GM21737 (cell line): ENCODE measurements around the gene MEGF11.

Experiments used
- ATAC-seq: cut with Tn5 transposase; IDR thresholded peaks from one replicate; pipeline ENCODE4 v1.9.1; 2021; ENCODE audit warnings: mild to moderate bottlenecking, moderate library complexity; ENCODE audit not compliant: unreplicated experiment

MEGF11 gene

DNA sequence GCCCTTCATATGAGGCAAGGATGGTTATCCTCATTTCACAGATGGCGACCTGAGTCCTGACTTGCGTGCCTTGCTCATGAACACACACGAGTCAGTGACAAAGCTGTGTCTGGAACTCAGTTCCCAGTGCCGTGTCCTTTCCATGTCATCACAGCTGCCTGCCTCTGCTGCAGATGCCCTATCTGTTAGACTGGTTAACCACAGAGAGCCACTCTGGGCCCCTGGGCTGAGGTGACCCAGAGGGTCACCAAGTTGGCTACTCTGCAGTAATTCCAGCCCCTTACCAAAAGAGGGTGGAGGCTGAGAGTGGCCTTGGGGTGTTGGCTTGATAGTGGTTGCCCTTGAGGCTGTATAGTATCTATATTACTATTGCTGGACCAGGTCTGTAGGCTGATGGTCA is 343.2 kb downstream of the MEGF11 start:
- ATAC-seq = no peak

- no peak for ATAC-seq
These were observed 343.7 kb downstream of the MEGF11 start for GRCh38 chr15:65909831-65910230.

DNA sequence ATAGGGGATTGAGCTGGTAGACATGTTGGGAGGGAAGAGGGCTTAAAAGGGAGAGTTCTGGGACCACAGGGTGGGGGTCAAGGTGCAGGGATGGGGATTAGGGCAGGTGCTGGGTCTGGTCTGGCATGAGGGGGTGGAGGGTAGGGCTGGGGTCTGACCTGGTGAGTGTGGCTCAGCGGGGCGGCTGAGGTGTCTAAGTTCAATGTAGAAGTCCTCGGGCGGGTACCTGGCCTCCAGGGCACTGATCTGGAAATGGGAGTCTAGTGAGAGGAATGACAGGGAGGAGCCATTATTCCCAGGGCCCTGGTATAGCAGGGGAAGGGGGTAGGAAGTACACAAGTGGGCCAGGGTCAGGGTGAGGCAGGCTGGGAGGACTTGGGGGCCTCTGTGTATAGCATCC is 344.7 kb downstream of the MEGF11 start:
- ATAC-seq = no peak

- no peak for ATAC-seq
These were observed 345.9 kb downstream of the MEGF11 start for GRCh38 chr15:65907661-65908060.

GRCh38 chr15:65906396-65906795 is 347.2 kb downstream of the MEGF11 start:
- ATAC-seq = no peak

- no peak for ATAC-seq
These were observed 349.2 kb downstream of the MEGF11 start for GRCh38 chr15:65904301-65904700.

DNA sequence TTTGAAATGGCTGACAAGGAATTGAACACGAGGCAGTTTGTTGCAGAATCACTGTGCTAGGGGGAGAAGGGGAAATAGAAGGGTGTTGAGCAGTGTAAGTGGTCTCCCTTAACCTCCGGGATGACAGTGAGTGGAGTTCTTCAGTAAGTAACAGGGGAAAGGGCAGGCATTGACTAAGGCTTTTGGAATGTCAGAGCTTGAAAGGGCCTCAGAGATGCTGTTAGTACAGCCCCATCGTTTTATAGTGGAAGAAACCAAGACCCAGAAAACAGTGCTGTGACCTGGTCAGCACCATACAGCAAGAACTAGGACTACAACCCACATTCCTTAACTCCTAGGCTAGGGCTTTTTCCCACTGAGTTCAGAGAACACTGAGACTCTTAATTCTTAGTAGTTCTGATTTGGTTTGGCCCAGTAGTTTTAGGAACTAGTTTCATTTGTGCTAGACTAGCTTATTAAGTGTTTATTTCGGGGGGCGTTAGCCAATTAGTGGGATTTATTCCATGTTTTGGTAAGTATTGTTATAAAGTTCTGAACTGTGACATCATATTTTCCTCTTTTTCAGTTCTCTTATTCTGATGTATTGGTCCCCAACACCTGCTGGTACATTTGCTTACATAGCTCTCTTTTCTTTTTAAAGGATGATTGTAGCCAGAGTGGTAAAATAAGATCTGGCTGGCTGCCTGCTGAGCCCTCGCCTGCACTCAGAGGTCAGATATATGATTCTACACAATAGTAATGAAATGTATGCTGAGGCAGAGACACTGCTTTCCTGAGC is 350.1 kb downstream of the MEGF11 start:
- no peak for ATAC-seq

- peak; percentile 73 for ATAC-seq
These were observed 351.2 kb downstream of the MEGF11 start for GRCh38 chr15:65902373-65902772.

DNA sequence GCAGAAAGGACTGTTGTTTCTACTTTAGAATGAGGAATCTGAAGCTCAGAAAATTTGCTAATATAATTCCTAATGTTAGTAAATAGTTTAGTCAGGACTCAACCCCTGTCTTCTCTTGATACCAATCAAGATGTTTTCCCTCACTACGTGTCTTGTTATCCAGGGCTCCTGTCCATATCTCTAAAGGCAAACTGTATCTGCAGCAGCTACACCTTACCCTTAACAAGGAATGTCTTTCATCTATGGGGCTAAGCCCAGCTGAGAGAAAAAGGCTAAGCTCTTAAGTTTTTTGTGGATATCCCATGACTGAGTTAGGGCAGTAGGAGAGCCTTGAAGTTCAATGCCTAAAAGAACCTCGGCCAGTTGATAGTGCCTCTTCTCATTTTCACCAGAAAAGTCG is 351.7 kb downstream of the MEGF11 start:
- ATAC-seq = no peak

GRCh38 chr15:65901336-65901735 is 352.2 kb downstream of the MEGF11 start:
- no peak for ATAC-seq

GRCh38 chr15:65900488-65900887 is 353.1 kb downstream of the MEGF11 start:
- no peak for ATAC-seq

DNA sequence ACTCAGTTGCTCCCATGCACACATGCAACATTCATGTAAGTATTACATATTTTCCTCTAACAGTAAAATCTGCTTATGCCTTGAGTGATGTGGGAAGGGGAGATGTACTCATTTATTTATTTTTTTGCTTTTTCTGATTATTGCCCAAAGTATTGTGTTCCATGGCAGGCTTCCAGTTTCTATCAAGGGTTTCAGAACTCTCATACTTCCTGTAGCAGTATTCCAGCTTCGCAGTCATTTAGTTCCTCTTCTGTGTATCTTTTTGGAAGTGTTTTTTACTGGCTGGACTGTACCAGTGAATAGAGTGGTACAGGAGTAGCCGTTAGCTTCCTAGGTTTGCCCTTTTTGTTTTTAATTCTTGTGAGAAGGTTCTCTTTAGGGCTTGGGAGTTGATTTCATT is 357.3 kb downstream of the MEGF11 start:
- no peak for ATAC-seq

- no peak for ATAC-seq
These were observed 360.5 kb downstream of the MEGF11 start for GRCh38 chr15:65893060-65893459.

DNA sequence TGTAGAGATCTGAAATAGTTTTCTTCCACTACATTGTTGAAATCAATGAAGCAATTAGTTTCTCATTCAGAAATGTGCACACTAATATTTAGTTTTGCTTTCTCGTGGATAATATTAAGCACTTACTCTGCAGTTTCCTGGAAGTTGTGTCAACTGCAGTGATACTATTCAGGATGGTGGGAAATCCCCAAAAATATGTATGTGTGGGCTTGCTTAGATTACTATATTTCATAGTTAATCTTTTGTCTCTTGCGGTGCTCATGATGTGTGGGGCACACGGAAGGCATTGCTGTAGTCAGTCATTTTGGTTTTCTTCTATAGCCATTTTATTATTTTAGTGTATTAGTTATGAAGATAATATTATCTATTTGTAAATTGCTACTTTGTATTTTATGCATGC is 364.6 kb downstream of the MEGF11 start:
- ATAC-seq = no peak

DNA sequence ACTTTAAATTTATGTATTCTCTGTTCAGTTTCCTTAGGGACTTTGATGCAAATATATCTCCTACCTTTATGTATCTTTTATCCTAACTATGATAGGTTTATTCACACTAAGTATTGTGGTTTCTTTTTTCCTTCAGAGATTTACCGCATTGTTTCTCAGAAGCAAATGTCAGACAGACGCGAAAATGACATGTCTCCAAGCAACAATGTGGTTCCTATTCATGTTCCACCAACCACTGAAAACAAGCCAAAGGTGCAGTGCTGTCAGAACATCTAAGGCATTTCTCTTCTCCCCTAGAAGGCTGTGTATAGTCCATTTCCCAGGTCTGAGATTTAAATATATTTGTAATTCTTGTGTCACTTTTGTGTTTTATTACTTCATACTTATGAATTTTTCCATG is 366.0 kb downstream of the MEGF11 start:
- no peak for ATAC-seq

DNA sequence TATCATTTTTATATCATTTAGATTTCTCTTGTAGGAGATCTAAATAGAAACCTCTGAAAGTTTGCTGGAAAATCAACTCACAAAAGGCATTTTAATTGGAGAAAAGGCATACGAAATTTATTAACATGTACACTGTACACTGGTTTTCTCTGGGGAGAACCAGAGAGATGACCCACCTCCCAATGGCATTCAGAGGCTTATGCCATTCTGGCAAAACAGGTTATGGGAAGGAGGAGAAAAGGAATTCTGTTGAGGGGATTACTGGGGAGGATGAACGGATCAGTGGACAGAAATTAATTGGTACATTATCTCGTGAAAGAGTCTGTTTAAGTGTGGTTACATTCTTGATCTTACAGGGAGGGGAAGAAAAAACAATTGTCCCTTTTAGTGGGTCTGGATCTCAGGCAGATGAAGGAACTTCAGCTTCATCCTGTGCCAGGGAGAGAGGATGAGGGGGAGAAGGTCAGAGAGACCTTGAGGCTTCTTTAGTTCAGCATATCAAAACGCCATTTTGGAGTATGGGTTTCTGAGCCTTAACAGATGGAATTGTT is 367.8 kb downstream of the MEGF11 start:
- no peak for ATAC-seq

GRCh38 chr15:65884511-65884910 is 369.0 kb downstream of the MEGF11 start:
- no peak for ATAC-seq

- no peak for ATAC-seq
These were observed 370.0 kb downstream of the MEGF11 start for GRCh38 chr15:65883571-65883970.

GRCh38 chr15:65881766-65882434 is 371.6 kb downstream of the MEGF11 start:
- ATAC-seq = no peak

DNA sequence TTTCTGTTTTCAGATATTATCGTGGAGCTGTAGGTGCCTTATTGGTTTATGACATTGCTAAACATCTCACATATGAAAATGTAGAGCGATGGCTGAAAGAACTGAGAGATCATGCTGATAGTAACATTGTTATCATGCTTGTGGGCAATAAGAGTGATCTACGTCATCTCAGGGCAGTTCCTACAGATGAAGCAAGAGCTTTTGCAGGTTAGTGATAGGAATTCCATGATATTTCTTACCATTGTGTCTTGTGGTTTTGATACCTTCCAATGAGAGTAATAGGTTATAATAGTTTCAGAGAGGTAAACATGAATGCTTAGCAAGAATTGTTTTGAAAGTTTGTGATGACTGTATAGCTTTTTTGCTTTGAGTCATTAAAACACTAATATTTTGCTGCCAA is 375.8 kb downstream of the MEGF11 start:
- ATAC-seq = no peak

DNA sequence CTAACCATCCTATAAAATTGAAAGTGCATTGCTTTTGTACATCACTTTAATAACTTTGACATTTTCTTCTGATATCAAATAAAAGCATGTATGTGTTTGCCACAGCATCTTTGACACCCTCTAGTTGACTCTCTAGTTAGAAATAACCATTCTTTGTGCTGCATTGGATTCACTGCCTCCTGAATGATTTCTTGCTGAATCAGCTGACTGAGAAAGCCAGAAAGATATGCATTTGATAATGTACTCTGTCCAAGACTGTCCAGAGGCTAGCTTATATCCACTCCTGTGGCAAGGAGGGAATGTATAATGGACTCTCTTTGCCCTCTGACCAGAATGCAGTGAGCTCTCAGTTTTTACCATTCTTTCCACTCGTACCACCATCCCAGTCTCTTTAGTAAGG is 378.1 kb downstream of the MEGF11 start:
- ATAC-seq = no peak

GRCh38 chr15:65873256-65873655 is 380.3 kb downstream of the MEGF11 start:
- no peak for ATAC-seq
